K562 (cell line): ENCODE measurements around the gene CMTM5. TPM values are rescaled to one million over a fixed set of nuclear protein-coding genes. Genes with fewer than 3 reads are reported as not detected.

Experiments
- ATAC-seq: fragments of 200-7000 bp; cut with Tn5 transposase; 3 replicates; pipeline ENCODE4 v1.9.1; 2020; ENCODE audit warnings: moderate library complexity
- BruUV-seq: library from RNA; stranded (reverse); fragments of 400-500 nt; replicated peaks from 2 replicates; lab custom pipeline; 2021; lab: Mats Ljungman, UMichigan
- CTCF ChIA-PET: fragments of 300-600 bp; formaldehyde crosslinking; extraction: SDS; loops from one replicate; lab custom pipeline; 2021; ENCODE audit warnings: low intra/inter-chr PET ratio; lab: Yijun Ruan, JAX
- POLR2A ChIA-PET: fragments of 300-600, 350-650 bp; sonication (Branson Sonifier 250); formaldehyde crosslinking; extraction: SDS; loops from one replicate; lab custom pipeline; 2021; ENCODE audit warnings: antibody characterized with exemption, inconsistent platforms; lab: Yijun Ruan, JAX
- DNase-seq, 4 experiments: peaks; one replicate each; pipeline versions ENCODE4 v3.0.0 to v3.0.0-alpha.2; 2011 to 2018; ENCODE audit warnings: low spot score in 3 of 4, mixed read lengths in 3 of 4; ENCODE audit errors: extremely low read depth in 1 of 4
- FAIRE-seq: peaks from 2 replicates; lab custom pipeline; 2011; peaks lifted over from hg19 to GRCh38; lab: Jason Lieb, UNC
- H2AFZ ChIP-seq: 2 replicates; pipeline ENCODE4 v1.6.0; 2011; ENCODE audit warnings: low read depth, low read length, control low read depth, inconsistent platforms
- H3K27ac ChIP-seq: fragments of 200-600 bp; 3 replicates; pipeline ENCODE4 v1.8.0; 2011; ENCODE audit warnings: low read depth, mild to moderate bottlenecking, control low read depth, inconsistent platforms, low read length, moderate library complexity, mixed read lengths; ENCODE audit errors: extremely low read depth
- H3K27me3 ChIP-seq, 2 experiments: fragments of 300-600 bp in 1 of 2; 2 replicates in 1 of 2; 3 replicates in 1 of 2; pipeline versions ENCODE4 v1.6.0 to v1.8.0; 2011; ENCODE audit warnings: inconsistent platforms in 2 of 2, low read length in 2 of 2, mild to moderate bottlenecking in 1 of 2, mixed read lengths in 1 of 2, moderate library complexity in 1 of 2; ENCODE audit not compliant: control insufficient read depth in 2 of 2, insufficient read depth in 2 of 2
- H3K36me3 ChIP-seq: fragments of 300-600 bp; 3 replicates; pipeline ENCODE4 v1.8.0; 2011; ENCODE audit warnings: mild to moderate bottlenecking, low read length, inconsistent platforms; ENCODE audit not compliant: control insufficient read depth, insufficient read depth
- H3K4me1 ChIP-seq, 2 experiments: fragments of 200-600 bp in 1 of 2; replicated peaks in 1 of 2; 2 replicates in 1 of 2; 3 replicates in 1 of 2; pipeline versions ENCODE4 v1.5.1 to v1.8.0; 2011; ENCODE audit warnings: inconsistent platforms in 2 of 2, low read length in 2 of 2, mild to moderate bottlenecking in 1 of 2, mixed read lengths in 1 of 2, moderate library complexity in 1 of 2; ENCODE audit not compliant: control insufficient read depth in 2 of 2, insufficient read depth in 2 of 2
- H3K4me2 ChIP-seq: 2 replicates; pipeline ENCODE4 v1.6.1; 2011; ENCODE audit warnings: low read length, control low read depth, inconsistent platforms, mixed read lengths; ENCODE audit not compliant: insufficient read depth
- H3K4me3 ChIP-seq: fragments of 200-600 bp; sonication (generic), shearing (Covaris generic); 2 replicates; pipeline ENCODE4 v1.5.1; 2016; ENCODE audit warnings: control low read depth, inconsistent platforms
- H3K79me2 ChIP-seq: fragments of 200-600 bp; 3 replicates; pipeline ENCODE4 v1.8.0; 2011; ENCODE audit warnings: low read length, inconsistent platforms; ENCODE audit not compliant: control insufficient read depth, insufficient read depth
- H3K9ac ChIP-seq, 2 experiments: 2 replicates each; pipeline versions ENCODE4 v1.6.0 to v1.6.1; 2011; ENCODE audit warnings: low read depth in 2 of 2, low read length in 2 of 2, control low read depth in 1 of 2, inconsistent platforms in 1 of 2, mild to moderate bottlenecking in 1 of 2, mixed read lengths in 1 of 2; ENCODE audit not compliant: insufficient read depth in 1 of 2
- H3K9me1 ChIP-seq: one replicate; pipeline ENCODE4 v1.6.0; 2011; ENCODE audit warnings: inconsistent platforms, mild to moderate bottlenecking, low read length, moderate library complexity; ENCODE audit not compliant: control insufficient read depth, insufficient read depth
- H3K9me3 ChIP-seq: replicated peaks from 2 replicates; pipeline ENCODE4 v1.5.1; 2011; ENCODE audit warnings: low read depth, low read length, inconsistent platforms; ENCODE audit not compliant: control insufficient read depth, insufficient read depth
- H4K20me1 ChIP-seq: replicated peaks from 2 replicates; pipeline ENCODE4 v1.6.1; 2011; ENCODE audit warnings: low read length, inconsistent platforms, mixed read lengths; ENCODE audit not compliant: control insufficient read depth, insufficient read depth
- HNRNPLL ChIP-seq: fragments of 200-400 bp; formaldehyde crosslinking; IDR thresholded peaks from 2 replicates; pipeline ENCODE4 v1.6.1; 2017; ENCODE audit warnings: low read length, low read depth, mild to moderate bottlenecking; ENCODE audit not compliant: poor library complexity, severe bottlenecking
- ZBTB33 ChIP-seq: sonication (generic); formaldehyde crosslinking; IDR thresholded peaks from 2 replicates; pipeline ENCODE4 v1.8.1; 2023; ENCODE audit warnings: mild to moderate bottlenecking, missing genetic modification reagents
- WGBS: fragments of 100-300 bp; shearing (Covaris generic); methylation state at CpG from one replicate; pipeline ENCODE4 v1.1.6; 2016; ENCODE audit warnings: low coverage, mixed read lengths; ENCODE audit not compliant: insufficient coverage; ENCODE audit errors: missing lambda C conversion rate; 5-methylcytosine and 5-hydroxymethylcytosine counted together
- in situ Hi-C: fragments of 300-500 bp; cut with MboI; formaldehyde crosslinking; loops from 4 replicates; pipeline ENCODE4 v1.15.0; 2018; ENCODE audit warnings: inconsistent platforms, mixed read lengths
- intact Hi-C: fragments of 100-400 bp; cut with micrococcal nuclease; formaldehyde crosslinking; loops from 2 replicates; pipeline ENCODE4 v1.14.2; 2022
- polyA plus RNA-seq, 8 experiments: library from polyadenylated mRNA; depleted of rRNA in 4 of 8; stranded (reverse) in 5 of 8; unstranded in 3 of 8; fragments of >200 nt; fragmentation: Nextera tagmentation in 2 of 8; fragmentation: Illumina TruSeq in 1 of 8; extraction: Ambion mirVana in 2 of 8; extraction: Trizol in 1 of 8; gene quantifications; 2 replicates each; pipeline versions ENCODE4 v1.2.1 to v1.2.3, GENCODE V29; 2011 to 2014; ENCODE audit warnings: inconsistent platforms in 1 of 8, missing spikeins in 1 of 8
- total RNA-seq, 7 experiments: library from RNA; depleted of rRNA in 6 of 7; stranded (reverse); fragments of >200 nt in 6 of 7; fragmentation: Illumina TruSeq in 2 of 7; extraction: Trizol in 2 of 7; gene quantifications; 2 replicates each; pipeline versions ENCODE4 v1.2.1 to v1.2.3, GENCODE V29; 2011 to 2021; ENCODE audit warnings: low replicate concordance in 1 of 7

CMTM5 gene
- total and polyA plus RNA-seq, 9 of the 15 experiments (the other 6 are each of a cell fraction or from before 2014, with no cell fraction given) = 0.21 TPM; not detected in 8

GRCh38 chr14:23365036-23365731, 11.7 kb upstream of the CMTM5 start, which contains the start of gene EFS:
Gene EFS, minus strand, starts transcription at chr14:23365172. Its CDS starts 147 bp downstream, at chr14:23365025.
- in situ Hi-C loops (no loop called here), intact Hi-C loops (no loop called here)
- WGBS = 31% methylated on average over 7 of the region's 74 CpGs
- no peak for TF ChIP-seq HNRNPLL
- peak; percentile 22; the same call in 1 of the 2 replicates for TF ChIP-seq ZBTB33
- no peaks in the 10 kb centered on the region for H3K9me3 ChIP-seq
- no TSS peak for BruUV-seq
- H4K20me1 ChIP-seq = no peaks in the 10 kb centered on the region; the same call in 1 of the 2 replicates
- peaks cover 0 to 21% of the 10 kb centered on the region in 2 experiments; a peak in 2 of 5 replicates for H3K4me1 ChIP-seq
- no peak within 1 kb of the TSS for H3K4me2 ChIP-seq
- no peak within 1 kb of the TSS for H3K27ac ChIP-seq
- H3K36me3 ChIP-seq = no peaks in the 10 kb centered on the region
- peaks cover 10 to 45% of the 10 kb centered on the region in 2 experiments; a peak in 4 of 5 replicates for H3K27me3 ChIP-seq
- no peak within 1 kb of the TSS for H3K4me3 ChIP-seq
- no peaks in the 10 kb centered on the region for H3K9me1 ChIP-seq
- DNase-seq = no peak
- H2AFZ ChIP-seq = no peak within 1 kb of the TSS
- H3K79me2 ChIP-seq = no peaks in the 10 kb centered on the region
- POLR2A ChIA-PET = interaction anchor here (0.6 kb wide), 1 partner anchor 735 kb away, joined by 3 read pairs; no protein-coding TSS in a partner anchor
- FAIRE-seq = no peak
- H3K9ac ChIP-seq = no peak within 1 kb of the TSS; a peak in 1 of 4 replicates
- no peak for ATAC-seq
- CTCF ChIA-PET = interaction anchor here (0.7 kb wide), 1 partner anchor 101 kb away, joined by 3 read pairs; no protein-coding TSS in a partner anchor
